Measurements from ENCODE around the gene CLTC.

DNA sequence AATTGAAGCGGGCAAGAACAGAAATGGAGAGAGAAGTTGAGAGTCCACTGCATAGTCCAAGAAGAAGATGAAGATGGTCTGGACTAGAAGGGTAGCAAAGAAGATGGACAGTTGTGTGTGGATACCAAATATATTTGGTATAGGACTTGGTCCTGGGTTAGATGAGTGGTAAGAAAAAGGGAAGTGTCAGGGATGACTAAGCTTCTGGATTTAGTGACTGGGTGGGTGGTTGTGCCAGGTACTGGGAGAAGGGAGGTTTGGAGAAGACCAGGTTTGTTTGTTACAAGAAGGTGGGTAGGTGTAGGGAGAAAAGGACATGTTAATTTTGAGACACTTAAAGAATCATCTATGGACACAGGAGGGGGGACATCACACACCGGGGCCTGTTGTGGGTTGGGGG lies 93.2 kb downstream of the CLTC start:
- TF ChIP-seq CTCF (IDR thresholded peaks at IDR 0.05; ENCODE audit: insufficient read depth, low read length) (no peak), POLR2AphosphoS5 (IDR thresholded peaks at IDR 0.05; ENCODE audit: low read depth) (no peak)

Data from HL-60 (cell line).